ENCODE results near the gene EML5.

EML5 gene

DNA sequence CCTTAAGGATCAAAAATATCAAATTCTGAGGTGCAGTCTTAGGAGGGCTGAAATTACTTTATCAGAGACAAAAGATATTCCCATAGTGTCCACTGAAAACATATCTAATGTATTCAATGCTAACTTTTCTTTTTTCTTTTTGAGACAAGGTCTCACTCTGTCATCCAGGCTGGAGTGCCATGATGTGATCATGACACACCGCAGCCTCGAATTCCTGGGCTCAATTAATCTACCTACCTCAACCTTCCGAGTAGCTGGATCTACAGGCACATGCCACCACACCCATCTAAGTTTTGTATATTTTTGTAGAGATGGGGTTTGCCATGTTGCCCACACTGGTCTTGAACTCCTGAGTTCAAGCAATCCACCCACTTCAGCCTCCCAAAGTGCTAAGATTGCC is 161.7 kb downstream of the EML5 start:
- TF ChIP-seq, protein P1, sequence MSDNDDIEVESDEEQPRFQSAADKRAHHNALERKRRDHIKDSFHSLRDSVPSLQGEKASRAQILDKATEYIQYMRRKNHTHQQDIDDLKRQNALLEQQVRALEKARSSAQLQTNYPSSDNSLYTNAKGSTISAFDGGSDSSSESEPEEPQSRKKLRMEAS (IDR thresholded peaks at IDR 0.05): no peak
- TF ChIP-seq EP300 (IDR thresholded peaks at IDR 0.05; ENCODE audit: borderline replicate concordance) (no peak), ZBTB7A (IDR thresholded peaks at IDR 0.05; ENCODE audit: low read depth) (no peak), FOXM1 (IDR thresholded peaks at IDR 0.05; ENCODE audit: borderline replicate concordance, low read depth) (no peak), RAD21 (IDR thresholded peaks at IDR 0.05; ENCODE audit: low read depth) (no peak), NFIC (IDR thresholded peaks at IDR 0.05) (no peak), YY1 (IDR thresholded peaks at IDR 0.05; ENCODE audit: low read depth) (no peak), EGR1 (IDR thresholded peaks at IDR 0.05) (no peak), USF1 (IDR thresholded peaks at IDR 0.05) (no peak), TAF1 (IDR thresholded peaks at IDR 0.05; ENCODE audit: low read depth) (no peak)
- TF ChIP-seq, protein P2, sequence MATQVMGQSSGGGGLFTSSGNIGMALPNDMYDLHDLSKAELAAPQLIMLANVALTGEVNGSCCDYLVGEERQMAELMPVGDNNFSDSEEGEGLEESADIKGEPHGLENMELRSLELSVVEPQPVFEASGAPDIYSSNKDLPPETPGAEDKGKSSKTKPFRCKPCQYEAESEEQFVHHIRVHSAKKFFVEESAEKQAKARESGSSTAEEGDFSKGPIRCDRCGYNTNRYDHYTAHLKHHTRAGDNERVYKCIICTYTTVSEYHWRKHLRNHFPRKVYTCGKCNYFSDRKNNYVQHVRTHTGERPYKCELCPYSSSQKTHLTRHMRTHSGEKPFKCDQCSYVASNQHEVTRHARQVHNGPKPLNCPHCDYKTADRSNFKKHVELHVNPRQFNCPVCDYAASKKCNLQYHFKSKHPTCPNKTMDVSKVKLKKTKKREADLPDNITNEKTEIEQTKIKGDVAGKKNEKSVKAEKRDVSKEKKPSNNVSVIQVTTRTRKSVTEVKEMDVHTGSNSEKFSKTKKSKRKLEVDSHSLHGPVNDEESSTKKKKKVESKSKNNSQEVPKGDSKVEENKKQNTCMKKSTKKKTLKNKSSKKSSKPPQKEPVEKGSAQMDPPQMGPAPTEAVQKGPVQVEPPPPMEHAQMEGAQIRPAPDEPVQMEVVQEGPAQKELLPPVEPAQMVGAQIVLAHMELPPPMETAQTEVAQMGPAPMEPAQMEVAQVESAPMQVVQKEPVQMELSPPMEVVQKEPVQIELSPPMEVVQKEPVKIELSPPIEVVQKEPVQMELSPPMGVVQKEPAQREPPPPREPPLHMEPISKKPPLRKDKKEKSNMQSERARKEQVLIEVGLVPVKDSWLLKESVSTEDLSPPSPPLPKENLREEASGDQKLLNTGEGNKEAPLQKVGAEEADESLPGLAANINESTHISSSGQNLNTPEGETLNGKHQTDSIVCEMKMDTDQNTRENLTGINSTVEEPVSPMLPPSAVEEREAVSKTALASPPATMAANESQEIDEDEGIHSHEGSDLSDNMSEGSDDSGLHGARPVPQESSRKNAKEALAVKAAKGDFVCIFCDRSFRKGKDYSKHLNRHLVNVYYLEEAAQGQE (IDR thresholded peaks at IDR 0.05; ENCODE audit: low read depth): no peak

- TF ChIP-seq ZBTB7A (IDR thresholded peaks at IDR 0.05; ENCODE audit: low read depth) (no peak), YY1 (IDR thresholded peaks at IDR 0.05; ENCODE audit: low read depth) (no peak), NFIC (IDR thresholded peaks at IDR 0.05) (no peak), RAD21 (IDR thresholded peaks at IDR 0.05; ENCODE audit: low read depth) (no peak), TCF12 (IDR thresholded peaks at IDR 0.05; ENCODE audit: low read depth) (no peak), TAF1 (IDR thresholded peaks at IDR 0.05; ENCODE audit: low read depth) (no peak)
- TF ChIP-seq, protein P2 (IDR thresholded peaks at IDR 0.05; ENCODE audit: low read depth): no peak
These were observed 162.2 kb downstream of the EML5 start for GRCh38 chr14:88630565-88630964.

DNA sequence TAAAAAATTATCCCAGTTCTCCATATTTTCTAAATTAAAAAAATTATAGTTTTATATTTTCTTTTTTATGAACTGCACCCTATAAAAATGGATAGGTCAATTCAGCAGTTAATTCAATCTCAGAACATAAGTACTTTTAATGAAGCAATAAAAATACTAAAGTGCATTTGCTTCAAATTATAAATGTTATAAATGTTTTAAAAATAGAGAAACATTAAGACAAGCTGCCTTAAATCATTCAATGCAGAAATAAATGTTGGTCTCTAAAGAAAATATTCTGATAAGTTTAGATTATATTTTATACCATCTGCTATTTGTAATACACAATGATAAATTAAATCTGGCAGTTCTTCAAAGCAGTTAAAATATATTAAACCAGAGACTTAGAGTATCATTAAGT is 164.3 kb downstream of the EML5 start:
- TF ChIP-seq TEAD4 (IDR thresholded peaks at IDR 0.05) (no peak), EP300 (IDR thresholded peaks at IDR 0.05; ENCODE audit: borderline replicate concordance) (no peak), CREB1 (IDR thresholded peaks at IDR 0.05; ENCODE audit: low read depth) (no peak), TAF1 (IDR thresholded peaks at IDR 0.05; ENCODE audit: low read depth) (no peak), CEBPB (IDR thresholded peaks at IDR 0.05) (no peak), RAD21 (IDR thresholded peaks at IDR 0.05; ENCODE audit: low read depth) (no peak), USF1 (IDR thresholded peaks at IDR 0.05) (no peak), NFIC (IDR thresholded peaks at IDR 0.05) (no peak), EGR1 (IDR thresholded peaks at IDR 0.05) (no peak), TCF12 (IDR thresholded peaks at IDR 0.05; ENCODE audit: low read depth) (no peak), ZBTB7A (IDR thresholded peaks at IDR 0.05; ENCODE audit: low read depth) (no peak), FOXM1 (IDR thresholded peaks at IDR 0.05; ENCODE audit: borderline replicate concordance, low read depth) (no peak), YY1 (IDR thresholded peaks at IDR 0.05; ENCODE audit: low read depth) (no peak)
- TF ChIP-seq, protein P1 (IDR thresholded peaks at IDR 0.05): no peak
- TF ChIP-seq, protein P2 (IDR thresholded peaks at IDR 0.05; ENCODE audit: low read depth): no peak

GRCh38 chr14:88628033-88628432 is 164.7 kb downstream of the EML5 start:
- no peak for TF ChIP-seq USF1 (IDR thresholded peaks at IDR 0.05)
- TF ChIP-seq, protein P2 (IDR thresholded peaks at IDR 0.05; ENCODE audit: low read depth): no peak
- no peak for TF ChIP-seq TAF1 (IDR thresholded peaks at IDR 0.05; ENCODE audit: low read depth)
- TF ChIP-seq YY1 (IDR thresholded peaks at IDR 0.05; ENCODE audit: low read depth): no peak
- no peak for TF ChIP-seq CREB1 (IDR thresholded peaks at IDR 0.05; ENCODE audit: low read depth)
- no peak for TF ChIP-seq TEAD4 (IDR thresholded peaks at IDR 0.05)

All from Ishikawa (cell line).